ENCODE results near the gene SPATA7.

Gene SPATA7, protein sequence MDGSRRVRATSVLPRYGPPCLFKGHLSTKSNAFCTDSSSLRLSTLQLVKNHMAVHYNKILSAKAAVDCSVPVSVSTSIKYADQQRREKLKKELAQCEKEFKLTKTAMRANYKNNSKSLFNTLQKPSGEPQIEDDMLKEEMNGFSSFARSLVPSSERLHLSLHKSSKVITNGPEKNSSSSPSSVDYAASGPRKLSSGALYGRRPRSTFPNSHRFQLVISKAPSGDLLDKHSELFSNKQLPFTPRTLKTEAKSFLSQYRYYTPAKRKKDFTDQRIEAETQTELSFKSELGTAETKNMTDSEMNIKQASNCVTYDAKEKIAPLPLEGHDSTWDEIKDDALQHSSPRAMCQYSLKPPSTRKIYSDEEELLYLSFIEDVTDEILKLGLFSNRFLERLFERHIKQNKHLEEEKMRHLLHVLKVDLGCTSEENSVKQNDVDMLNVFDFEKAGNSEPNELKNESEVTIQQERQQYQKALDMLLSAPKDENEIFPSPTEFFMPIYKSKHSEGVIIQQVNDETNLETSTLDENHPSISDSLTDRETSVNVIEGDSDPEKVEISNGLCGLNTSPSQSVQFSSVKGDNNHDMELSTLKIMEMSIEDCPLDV

DNA sequence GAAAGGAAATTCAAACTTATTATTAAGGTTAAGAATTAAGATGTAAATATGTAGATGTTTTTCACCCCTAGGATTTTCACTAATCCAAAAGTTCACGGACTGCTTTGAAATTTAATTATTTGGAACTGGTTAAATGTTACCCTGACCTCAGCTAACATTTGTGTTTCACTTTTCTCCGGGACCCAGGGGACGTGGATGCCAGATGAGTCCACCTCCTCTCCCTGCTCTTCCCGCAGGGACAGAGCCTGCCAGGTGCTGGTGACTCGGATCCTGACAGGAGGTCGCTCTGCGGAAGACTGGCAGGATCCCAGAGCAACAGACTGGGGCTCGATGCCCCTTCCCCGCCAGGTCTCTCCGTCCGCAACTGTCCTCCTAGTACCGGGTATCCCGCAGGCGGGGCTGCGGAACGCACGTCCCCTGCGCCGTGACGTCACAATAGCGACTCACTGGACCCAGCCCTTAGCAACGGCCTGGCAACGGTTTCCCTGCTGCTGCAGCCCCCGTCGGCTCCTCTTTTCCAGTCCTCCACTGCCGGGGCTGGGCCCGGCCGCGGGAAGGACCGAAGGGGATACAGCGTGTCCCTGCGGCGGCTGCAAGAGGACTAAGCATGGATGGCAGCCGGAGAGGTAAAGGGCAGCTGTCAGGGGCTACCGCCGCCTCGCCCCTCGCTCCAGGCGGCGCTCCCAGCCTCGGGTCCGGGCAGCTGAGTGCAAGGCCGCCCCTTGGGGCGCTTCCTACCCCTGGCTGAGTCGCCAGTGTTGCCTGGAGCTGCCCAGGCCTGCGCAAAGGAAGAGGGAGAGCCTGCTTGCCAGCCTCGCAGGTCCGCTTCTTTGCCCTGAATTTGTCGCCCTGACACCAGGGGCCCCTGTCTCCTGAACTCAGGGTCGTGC lies at the start of gene SPATA7:
Gene SPATA7 (plus strand): TSS at position 446 of the 890 bp plus-strand sequence. CDS start 162 bp downstream, at position 608.
- TF ChIP-seq, protein P1, sequence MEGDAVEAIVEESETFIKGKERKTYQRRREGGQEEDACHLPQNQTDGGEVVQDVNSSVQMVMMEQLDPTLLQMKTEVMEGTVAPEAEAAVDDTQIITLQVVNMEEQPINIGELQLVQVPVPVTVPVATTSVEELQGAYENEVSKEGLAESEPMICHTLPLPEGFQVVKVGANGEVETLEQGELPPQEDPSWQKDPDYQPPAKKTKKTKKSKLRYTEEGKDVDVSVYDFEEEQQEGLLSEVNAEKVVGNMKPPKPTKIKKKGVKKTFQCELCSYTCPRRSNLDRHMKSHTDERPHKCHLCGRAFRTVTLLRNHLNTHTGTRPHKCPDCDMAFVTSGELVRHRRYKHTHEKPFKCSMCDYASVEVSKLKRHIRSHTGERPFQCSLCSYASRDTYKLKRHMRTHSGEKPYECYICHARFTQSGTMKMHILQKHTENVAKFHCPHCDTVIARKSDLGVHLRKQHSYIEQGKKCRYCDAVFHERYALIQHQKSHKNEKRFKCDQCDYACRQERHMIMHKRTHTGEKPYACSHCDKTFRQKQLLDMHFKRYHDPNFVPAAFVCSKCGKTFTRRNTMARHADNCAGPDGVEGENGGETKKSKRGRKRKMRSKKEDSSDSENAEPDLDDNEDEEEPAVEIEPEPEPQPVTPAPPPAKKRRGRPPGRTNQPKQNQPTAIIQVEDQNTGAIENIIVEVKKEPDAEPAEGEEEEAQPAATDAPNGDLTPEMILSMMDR (IDR thresholded peaks at IDR 0.05; ENCODE audit: low read depth, low read length, missing control alignments): no peak

GRCh38 chr14:88340357-88340756 lies 45.1 kb upstream of the SPATA7 start:
- TF ChIP-seq, protein P1 (IDR thresholded peaks at IDR 0.05; ENCODE audit: low read depth, low read length, missing control alignments): no peak

More for the DNA sequence above, at the start of gene SPATA7:
- peak; percentile 47 for DNase-seq (ENCODE audit: low read depth)
- peak within 1 kb of the TSS; percentile 75 for H3K4me3 ChIP-seq (ENCODE audit: low read depth, low read length)

DNA sequence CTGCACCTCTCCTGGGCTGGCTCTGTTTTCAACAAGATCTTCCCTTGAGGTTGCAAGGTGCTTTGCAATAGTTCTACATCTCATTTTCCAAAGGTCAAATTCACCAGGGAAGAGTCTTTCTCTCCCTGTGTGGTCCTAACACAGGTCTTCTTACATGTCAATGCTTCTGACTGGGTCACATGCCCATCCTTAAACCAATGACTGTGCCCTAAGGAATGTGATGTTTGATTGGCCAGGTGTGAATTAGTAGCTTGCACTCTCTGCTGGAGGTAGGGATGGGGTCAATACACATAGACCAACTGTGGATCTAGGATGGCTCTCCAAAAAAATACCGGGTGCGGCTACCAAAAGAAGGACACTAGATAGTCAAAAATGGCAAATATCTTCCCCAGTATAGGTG lies 42.5 kb upstream of the SPATA7 start:
- no peak for DNase-seq (ENCODE audit: low read depth)
- TF ChIP-seq, protein P1 (IDR thresholded peaks at IDR 0.05; ENCODE audit: low read depth, low read length, missing control alignments): no peak
- H3K4me3 ChIP-seq (ENCODE audit: low read depth, low read length): no peak overlapping the region

More at GRCh38 chr14:88340357-88340756, 45.1 kb upstream of the SPATA7 start:
- no peak overlapping the region for H3K4me3 ChIP-seq (ENCODE audit: low read depth, low read length)
- no peak for DNase-seq (ENCODE audit: low read depth)

GRCh38 chr14:88346048-88346639 lies 39.3 kb upstream of the SPATA7 start:
- H3K4me3 ChIP-seq (ENCODE audit: low read depth, low read length): no peak overlapping the region
- TF ChIP-seq, protein P1 (IDR thresholded peaks at IDR 0.05; ENCODE audit: low read depth, low read length, missing control alignments): no peak
- DNase-seq (ENCODE audit: low read depth): no peak

DNA sequence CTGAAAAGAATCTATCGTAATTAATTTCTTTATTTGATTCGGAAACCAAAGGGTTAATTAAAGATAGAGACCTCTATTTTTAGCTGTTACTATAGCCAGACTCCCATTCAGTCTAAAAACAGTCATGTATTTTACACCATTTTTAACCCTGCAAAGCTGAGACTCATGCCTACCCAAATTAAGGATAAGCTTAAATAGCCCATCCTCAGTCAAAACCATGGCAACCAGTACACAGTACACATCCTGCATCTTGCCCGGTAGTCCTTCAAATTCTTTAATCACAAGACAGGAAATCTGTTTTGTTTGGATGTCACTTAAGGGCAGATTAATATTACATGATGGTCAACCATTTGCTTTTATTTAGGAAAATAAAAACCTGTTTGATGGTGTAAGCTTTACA lies 36.9 kb upstream of the SPATA7 start:
- TF ChIP-seq, protein P1 (IDR thresholded peaks at IDR 0.05; ENCODE audit: low read depth, low read length, missing control alignments): no peak
- H3K4me3 ChIP-seq (ENCODE audit: low read depth, low read length): no peak overlapping the region
- no peak for DNase-seq (ENCODE audit: low read depth)

GRCh38 chr14:88351966-88352691 lies 33.3 kb upstream of the SPATA7 start:
- H3K4me3 ChIP-seq (ENCODE audit: low read depth, low read length): no peak overlapping the region
- TF ChIP-seq, protein P1 (IDR thresholded peaks at IDR 0.05; ENCODE audit: low read depth, low read length, missing control alignments): no peak
- no peak for DNase-seq (ENCODE audit: low read depth)

All from GM12864 (cell line).